ENCODE results near the gene AGXT2. TPM values are rescaled to one million over a fixed set of nuclear protein-coding genes. Genes with fewer than 3 reads are reported as not detected.
"Not testable (repeated sequence)": the region's sequence is repeated elsewhere in the genome, so short reads cannot be mapped to it uniquely, and the experiment has no call there.

Gene AGXT2
- polyA plus RNA-seq, 5 donors: 0.18 to 0.33 TPM; not detected in 3

DNA sequence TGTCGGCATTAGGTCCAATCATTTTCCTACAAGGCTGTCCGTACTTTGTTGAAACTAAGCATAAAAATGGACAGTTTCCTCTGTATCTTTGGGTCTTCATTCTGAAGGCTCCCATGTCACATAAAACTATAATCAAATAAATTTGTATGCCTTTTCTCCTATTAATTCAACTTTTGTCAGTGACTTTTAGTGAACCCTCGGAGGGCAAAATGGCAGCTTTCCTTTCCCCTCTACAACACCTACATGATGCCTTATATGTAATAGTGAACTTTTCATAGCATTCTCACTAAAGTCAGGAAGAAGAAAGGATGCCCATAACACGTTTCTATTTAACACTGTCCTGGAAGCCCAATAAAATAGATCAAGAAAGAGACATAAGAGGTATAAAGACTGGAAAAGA is 5.1 kb upstream of the AGXT2 start:
- DNase-seq: no peak

DNA sequence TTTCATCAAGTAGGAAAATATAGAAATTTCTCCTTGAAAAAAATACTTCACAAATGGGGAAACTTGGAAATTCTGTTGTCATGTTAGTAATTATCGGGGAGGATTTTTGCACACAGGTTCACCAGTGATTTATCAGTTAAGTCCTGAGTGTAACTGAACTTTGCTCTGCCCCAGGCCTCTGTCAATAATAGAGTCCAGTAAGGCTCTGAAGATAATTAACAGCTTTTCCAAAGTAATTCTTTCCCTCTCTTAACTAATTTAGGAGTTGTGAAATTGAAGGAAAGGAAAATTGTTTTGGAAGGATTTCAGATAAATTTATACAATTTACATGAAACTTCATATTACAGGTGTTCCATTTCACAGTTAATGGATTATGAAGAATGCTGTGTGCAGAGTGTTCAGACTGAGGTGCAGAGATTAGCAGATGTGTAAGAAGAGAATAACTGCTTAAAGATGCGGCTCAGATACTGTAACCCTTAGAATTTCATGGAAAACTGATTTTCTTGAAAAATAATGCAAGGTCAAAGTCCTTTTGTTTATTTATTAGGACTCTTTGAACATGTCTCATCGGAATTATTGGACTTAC is 2.9 kb upstream of the AGXT2 start:
- DNase-seq: no peak

DNA sequence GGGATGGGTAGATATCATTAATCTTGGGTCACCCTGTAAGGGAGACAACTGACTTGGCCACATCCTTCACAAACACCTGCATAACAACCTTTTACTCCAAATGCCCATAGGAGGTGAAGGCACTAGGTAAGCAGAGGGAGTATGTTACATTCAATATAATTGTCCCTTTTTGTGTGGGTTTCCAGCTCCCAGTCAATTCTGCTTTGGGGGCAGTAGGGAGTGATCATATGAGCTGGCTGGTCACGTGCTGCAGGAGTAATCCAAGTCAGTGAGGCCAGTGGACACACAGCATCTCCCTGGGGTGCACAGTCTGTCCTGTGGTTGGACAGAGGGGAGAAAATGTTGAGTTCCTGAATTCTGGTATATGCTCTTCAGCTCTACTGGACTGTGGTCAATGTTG is 1.2 kb upstream of the AGXT2 start:
- DNase-seq: no peak

DNA sequence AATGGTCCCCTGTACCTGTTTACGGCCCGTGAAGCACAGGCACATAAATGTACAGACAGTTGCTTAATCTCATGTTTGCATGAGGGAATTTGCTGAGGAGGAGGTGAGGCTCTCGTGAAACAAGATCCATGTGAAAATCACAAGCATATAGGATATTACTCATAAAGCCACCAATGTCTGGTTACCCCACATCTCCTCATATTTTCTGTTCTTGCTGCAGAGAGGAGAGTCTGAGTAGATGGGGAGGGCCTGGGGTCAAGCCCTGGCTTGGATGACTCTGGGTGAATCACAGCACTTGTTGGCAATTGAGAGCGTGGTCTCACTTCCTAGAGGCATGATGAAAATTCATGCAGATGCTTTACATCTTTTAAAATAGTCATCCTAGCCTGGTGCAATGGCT is 975 bp downstream of the AGXT2 start:
- DNase-seq: no peak

DNA sequence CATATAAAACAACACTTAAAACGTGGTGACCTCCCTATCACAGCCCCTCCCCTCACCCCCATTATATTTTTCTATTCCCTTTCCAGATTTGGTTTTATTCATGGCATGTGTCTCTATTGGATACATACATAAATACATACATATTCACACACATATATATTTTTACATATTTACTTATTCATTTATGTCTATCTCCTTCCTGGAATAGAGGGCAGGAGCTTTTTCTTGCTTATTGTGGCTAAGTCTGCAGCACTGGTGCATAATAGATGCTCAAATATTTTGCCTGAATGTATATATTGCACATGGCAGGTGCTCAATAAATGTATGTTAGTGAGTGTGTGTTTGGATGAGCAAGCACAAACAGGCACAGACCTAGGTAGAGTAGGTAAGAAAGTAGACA is 2.5 kb downstream of the AGXT2 start:
- DNase-seq: no peak

DNA sequence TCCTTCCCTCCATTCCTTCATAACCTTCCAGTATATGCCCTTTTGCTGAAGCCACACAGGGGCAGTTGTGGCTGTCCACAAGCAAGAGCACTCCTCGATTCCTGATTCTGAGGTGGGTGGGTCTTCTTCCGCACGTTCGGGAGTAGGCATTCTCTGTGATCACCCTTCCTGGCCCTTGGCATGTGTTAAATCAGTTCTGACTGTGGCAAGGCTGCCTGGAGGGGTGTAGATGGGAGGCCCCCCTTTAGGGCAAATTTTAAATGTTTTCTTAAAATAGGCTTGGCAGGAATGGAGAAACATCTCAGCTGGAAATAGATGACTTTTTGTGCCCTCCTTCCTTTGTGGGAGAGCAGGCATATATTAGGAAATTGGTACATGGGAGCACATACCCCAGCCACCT is 3.1 kb downstream of the AGXT2 start:
- DNase-seq: no peak

DNA sequence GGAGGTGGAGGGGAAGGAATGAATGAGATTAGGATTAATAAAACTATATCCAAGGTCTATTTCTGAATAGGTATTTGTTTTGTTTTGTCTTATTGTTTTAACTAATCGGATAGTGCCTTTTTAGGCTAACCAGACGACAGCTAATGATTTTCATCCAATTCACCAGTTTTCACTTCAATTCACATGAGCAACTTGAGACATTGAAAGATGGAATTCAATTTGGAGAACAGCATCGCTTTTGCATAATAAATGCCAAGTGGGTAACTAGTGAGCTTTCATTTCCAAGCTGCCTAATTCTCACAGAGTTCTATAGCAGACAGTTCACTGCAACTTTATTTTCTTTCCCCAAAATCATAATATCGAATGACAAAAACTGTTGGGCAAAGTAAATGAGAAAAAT is 5.0 kb downstream of the AGXT2 start:
- no peak for DNase-seq

DNA sequence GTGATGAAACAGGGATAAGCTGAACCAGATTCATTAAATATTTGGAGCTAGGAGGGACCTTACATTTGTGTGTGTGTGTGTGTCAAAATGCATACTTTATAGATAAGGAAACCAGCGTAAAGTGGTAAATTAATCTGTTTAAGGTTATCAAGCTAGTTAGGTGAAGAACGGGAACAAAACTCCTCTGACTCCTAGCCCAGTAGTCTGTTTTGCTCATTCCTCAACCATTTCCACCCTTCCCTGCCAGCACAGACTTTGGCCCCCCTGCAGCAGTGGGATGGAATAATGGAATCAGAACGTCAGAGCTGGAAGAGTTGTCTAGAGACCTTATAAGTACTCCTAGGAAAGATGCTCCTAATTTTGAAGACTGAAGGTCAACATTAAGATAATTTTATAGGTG is 6.5 kb downstream of the AGXT2 start:
- DNase-seq: no peak

DNA sequence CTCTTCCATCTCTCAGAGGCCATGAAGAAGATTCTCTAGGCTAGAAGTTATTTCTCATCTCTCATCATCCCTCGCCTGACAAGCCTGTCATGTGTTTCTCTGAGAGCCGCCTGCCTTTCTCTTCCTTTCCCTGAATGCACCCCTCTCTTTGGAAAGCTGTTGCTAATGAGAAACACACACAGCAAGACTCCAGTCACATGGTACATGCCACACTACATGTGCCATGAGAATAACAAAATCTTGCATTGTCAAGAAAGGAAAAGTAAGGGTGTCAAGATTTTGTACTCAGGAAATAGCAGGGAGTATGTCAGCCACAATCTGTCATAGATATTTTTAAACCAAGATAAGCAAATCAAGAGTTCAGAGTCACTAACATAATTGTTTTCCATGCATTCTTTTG is 8.9 kb downstream of the AGXT2 start:
- DNase-seq: no peak

DNA sequence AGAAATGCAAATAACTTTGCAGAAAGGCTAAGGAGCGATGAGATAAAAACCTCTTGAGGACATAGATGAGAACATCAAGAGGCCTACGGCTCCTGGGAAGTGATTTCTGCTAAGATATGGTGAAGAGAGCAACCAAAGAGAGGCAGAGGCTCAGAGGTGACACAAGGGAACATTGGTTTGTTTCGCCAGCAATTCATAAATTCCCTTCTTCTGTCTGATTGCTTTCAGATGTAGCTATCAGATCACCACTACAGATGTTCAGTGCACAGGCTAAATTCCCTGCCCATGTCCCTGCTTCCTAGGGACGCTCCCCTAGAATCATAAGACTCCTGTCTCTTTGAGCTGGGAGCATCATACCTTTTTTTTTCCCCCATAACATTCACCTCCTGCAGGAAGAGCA is 11.2 kb downstream of the AGXT2 start:
- no peak for DNase-seq

DNA sequence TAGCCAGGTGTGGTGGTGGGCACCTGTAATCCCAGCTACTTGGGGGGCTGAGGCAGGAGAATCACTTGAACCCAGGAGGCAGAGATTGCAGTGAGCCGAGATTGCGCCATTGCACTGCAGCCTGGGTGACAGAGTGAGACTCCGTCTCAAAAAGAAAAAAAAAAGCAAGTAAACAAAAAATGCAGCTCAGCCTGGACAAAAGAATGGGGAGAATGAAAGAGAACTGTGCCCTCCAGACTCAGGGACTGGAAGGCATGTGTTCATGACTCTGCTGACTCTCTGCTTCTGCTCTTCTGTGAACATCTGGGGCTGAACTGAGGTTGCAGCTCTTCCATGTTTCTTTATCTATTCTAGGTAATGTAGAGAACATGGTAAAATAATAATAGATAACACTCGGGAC is 11.8 kb downstream of the AGXT2 start:
- not testable (repeated sequence) for DNase-seq

DNA sequence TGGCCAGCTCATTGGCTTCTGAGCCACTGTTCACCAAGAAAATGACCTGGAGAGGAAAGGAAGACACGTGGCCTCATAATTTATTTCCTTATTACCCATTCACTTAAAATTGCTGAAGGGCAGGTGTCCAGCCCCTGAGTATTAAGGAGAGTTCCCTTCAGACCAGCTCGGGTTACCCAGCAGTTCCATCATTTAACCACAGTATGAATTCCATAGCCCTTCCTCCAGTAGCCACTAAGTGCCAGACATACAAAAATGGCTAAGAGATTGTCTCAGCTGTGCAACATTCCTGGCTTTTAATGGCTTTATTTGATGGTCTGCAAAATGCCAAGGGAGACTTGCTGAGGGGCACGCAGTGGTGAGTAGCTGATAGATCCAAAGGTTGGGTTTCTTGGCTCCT is 12.5 kb downstream of the AGXT2 start:
- DNase-seq: no peak

DNA sequence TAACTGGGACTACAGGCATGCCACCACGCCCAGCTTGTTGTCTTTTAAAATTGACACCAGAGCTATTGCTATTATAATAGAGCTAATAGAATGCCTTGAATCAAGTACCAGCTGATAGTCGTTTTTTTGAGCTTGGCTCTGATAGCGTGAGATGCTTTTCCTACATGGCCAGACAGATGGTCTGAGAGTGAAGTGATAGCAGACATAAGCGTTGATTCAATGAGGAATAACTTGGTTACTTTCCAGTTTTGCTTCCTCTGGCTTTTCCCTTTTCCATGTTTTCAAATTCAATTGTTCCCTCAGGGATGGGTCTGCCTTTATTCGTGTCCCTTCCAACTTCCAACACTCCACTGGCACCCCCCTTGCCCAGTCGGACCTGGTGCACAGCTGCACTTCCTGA is 15.4 kb downstream of the AGXT2 start:
- no peak for DNase-seq

DNA sequence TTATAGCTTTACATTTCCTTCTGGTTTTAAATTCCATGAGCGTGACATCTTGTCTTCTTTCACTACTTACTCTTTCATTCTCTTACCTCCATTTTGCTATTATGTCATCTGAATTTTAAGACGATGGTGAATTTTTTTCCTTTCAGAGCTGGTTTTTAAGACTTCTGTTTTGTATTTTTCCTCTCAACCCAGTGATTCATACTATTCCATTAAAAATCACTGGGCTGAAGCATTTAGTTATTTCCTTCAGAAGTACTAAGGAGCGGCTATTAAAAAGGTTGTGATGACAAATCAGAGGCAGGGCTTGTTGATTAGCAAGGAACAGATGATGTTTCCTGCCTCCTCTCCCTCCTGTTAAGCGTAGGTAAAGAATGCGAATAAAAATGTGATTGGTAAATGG is 16.5 kb downstream of the AGXT2 start:
- DNase-seq: no peak

DNA sequence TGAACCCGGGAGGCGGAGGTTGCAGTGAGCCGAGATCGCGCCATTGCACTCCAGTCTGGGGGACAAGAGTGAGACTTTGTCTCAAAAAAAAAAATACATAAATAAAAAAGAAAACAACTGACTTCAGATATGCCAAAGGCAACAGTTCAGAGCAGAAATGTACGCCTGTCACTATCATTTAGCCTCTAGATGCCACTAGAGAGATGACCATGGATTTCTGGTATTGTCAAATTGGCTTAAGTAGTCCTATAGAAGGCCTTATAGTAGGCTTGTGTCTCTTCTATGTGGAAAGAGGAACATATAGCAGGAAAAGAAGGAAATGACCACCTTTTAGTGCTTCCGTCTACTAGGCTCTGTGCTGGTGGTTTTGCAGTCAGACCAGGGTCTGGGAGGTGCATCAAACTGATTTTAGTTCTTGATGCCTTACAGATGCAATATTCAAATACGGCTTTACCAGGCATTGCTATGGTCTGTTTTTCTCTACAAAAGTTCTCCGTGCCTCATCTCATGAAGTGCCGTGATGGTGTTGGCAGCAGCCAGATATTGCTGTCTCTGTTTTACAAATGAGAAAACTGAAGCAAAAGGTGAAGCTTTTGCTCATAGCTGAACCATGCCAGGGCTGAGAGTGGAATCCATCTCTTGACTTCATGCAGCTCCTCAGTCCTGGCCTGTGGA is 17.2 kb downstream of the AGXT2 start:
- DNase-seq: no peak

DNA sequence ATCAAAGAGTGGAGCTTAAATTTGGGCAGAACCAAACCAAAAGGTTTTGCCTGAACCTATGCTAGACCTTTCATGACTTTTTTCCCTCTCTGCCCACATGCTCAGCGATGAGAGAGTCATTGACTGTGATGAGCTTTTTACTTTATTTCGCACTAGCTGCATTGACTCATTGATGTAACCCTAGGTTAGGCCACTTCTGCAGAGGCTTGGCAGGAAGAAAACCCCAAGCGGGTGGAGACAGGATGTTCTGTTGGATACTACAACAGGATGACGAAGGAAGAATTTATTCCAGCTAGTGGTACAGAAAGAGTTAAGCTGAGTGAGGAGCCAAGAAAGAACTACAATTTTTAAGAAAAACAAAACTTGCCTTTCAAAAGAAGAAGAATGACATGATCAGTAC is 18.4 kb downstream of the AGXT2 start:
- DNase-seq: no peak

DNA sequence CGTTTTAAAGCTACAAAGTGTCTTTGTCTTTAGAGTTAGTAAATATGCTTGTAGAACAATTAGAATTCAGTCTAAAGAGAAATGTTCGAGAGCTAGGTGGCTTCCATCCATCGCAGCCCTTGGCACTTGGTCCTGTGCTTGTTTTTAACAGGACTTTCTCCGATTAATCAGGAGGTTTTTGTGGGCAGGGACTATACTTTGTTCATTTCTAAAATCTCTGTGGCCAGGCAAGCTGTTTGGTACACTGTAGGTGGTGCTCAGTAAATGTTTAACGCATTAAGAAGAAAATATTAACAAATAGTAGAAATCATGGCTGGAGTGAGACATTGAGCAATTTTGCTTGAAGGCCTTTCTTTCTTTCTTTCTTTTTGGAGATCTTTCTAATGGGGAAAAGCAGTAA is 20.8 kb downstream of the AGXT2 start:
- no peak for DNase-seq

DNA sequence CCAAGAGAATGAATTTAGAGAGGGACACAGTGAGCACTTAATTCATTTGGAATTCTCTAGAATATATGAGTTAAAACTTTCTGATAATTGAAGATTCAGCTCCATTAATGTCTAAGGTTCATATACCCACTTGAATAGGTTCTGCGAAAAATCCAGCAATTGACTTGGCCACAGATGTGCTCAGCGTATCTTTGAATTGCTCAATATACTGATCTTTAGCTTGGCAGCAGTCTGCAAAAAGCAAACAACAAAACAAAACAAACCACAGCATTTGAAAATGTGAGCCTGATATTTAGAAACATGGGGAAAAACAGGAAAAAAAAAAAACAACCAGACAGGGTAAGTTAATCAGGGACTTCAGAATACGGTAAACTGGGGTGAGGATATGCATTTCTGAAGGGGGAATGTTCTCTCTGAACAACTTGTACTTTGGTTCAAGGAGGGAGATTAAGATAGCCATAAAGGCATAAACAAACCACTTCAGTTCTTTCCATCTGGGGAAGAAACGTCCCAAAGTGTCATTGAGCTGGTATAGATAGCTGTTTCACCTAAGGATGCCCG is 21.4 kb downstream of the AGXT2 start:
- DNase-seq: peak; percentile 14 to 15

DNA sequence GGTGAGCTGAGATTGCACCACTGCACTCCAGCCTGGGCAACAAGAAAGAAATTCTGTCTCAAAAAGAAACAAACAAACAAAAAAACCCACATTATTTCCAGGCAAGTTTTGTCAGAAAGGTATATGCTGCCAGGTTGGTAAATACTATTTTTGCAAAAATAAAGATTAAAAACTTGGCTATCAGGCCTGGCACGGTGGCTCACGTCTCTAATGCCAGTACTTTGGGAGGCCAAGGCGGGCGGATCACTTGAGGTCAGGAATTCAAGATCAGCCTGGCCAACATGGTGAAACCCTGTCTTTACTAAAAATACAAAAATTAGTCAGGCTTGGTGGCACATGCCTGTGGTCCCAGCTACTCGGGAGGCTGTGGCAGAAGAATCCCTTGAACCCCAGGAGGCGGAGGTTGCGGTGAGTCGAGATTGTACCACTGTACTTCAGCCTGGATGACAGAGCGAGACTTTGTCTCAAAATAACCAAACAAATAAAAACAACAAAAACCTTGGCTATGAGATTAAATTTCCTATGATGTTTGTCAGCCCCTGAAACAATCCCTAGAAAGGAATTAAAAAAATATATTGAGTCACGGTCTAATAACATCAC is 22.7 kb downstream of the AGXT2 start:
- DNase-seq: no peak

DNA sequence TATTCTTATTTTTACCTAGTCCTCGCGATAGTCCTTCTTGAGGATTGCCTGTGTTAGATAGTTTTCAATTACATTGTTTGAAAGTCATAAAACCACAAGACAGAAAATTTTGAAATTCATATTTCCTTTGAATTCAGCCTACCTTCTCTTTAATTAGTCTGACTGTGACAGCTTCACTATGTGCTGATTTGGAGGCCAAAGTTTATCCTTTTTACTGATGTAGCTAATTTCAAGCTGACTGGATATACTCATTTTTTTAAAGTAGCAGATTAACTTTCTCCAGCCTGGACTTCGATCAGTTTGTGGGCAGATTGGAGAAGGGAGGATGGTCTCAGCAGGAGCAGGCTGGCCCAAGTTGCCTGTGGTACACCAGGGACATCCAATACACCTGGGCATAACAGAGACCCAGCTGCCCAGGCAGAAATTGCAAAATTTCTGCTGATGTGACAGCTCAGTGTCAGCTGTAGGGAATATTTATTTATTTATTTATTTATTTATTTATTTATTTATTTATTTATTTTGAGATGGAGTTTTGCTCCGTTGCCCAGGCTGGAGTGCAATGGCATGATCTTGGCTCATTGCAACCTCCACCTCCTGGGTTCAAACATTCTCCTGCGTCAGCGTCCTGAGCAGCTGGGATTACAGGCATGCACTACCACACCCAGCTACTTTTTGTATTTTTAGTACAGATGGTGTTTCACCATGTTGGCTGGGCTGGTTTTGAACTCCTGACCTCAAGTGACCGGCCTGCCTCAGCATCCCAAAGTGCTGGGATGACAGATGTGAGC is 24.2 kb downstream of the AGXT2 start:
- DNase-seq: no peak

DNA sequence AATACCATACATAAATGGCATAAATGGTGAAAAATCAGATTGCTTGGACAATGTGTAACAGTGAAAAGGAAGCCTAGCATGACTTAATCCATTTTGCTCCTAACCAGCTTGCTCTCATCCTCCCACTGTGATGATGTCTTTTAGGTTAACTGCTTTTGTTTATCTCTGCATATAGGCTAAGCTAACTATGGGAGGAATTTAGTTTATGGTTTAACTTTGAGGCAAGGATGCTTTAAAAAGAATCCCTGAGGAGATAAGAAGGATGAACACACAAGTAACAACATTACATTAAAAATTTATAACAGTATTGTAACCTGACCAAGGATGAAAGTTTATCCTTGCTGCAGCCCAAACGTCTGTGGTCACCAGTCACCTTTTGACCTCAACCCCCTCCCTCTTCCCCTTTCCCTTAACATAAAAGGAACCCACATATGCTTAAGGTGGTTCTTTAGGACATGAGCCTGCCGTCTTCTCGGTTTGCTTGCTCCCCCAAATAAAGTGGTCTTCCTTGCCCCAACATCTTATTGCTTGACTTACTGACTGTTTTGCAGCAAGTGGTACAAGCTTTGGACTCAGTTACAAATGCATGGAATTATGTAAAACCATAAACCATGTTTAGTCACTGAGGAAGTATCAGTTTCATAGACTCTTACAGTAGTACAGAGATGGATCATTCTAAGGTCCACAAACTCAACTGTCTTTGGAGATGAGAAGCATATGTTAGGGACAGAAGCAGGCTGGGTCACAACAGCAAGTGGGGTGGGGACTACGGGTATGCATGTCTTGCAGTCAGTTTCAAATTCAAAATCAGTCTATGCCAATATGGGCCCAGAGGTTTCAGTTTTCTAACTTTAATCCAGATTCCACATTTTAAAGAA is 31.3 kb downstream of the AGXT2 start:
- no peak for DNase-seq

DNA sequence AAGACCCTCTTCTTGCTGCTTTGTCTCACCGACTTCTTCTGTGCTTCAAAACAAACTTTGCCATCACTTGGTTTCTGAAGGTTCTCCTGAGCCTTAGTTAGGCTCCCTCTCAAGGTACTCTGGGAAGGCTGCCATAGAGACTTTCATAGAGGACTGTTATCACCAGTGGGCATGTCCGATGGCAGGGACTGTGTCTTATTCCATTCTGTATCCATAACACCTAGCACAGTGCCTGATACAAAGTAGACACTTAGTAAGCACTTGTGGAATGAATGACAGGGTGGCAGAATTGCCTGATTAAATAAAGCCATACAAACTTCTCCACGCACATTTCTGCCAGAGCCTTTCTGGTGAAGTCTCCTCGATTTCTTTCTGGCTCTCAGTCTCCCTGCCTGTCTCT is 32.7 kb downstream of the AGXT2 start:
- no peak for DNase-seq
